SU-DHL-6 (cell line): Measurements from ENCODE around the gene RBM44.
"Not testable (repeated sequence)": the region's sequence is repeated elsewhere in the genome, so short reads cannot be mapped to it uniquely, and the experiment has no call there.

ENCODE experiments used
- H2AFZ ChIP-seq: fragments of 200-600 bp; sonication (generic); 2 replicates; pipeline ENCODE4 v1.6.1; 2014; ENCODE audit warnings: low read depth, mild to moderate bottlenecking, moderate library complexity, mixed read lengths, antibody characterized with exemption, low read length; ENCODE audit not compliant: severe bottlenecking
- H3F3A ChIP-seq: fragments of 200-600 bp; shearing (Covaris generic); 2 replicates; pipeline ENCODE4 v1.6.0; 2016; ENCODE audit warnings: antibody characterized with exemption, mild to moderate bottlenecking; ENCODE audit not compliant: insufficient read depth
- H3K27ac ChIP-seq: fragments of 200-600 bp; sonication (generic); 2 replicates; pipeline ENCODE4 v1.5.1; 2016; ENCODE audit warnings: low read depth, mild to moderate bottlenecking, low read length, moderate library complexity, mixed read lengths
- H3K27me3 ChIP-seq: fragments of 200-600 bp; sonication (generic), shearing (Covaris generic); 2 replicates; pipeline ENCODE4 v1.6.0; 2014; ENCODE audit warnings: mild to moderate bottlenecking, low read length
- H3K36me3 ChIP-seq: fragments of 200-600 bp; sonication (generic); 2 replicates; pipeline ENCODE4 v1.6.1; 2014; ENCODE audit warnings: mild to moderate bottlenecking, low read length, mixed read lengths
- H3K4me2 ChIP-seq: fragments of 300-600, 200-600 bp; shearing (Covaris generic), sonication (generic); 2 replicates; pipeline ENCODE4 v1.6.0; 2014; ENCODE audit warnings: low read length, low read depth, mild to moderate bottlenecking; ENCODE audit not compliant: poor library complexity, severe bottlenecking
- H3K4me3 ChIP-seq: fragments of 200-600 bp; sonication (generic); 2 replicates; pipeline ENCODE4 v1.5.1; 2014; ENCODE audit warnings: antibody characterized with exemption, low read length, mild to moderate bottlenecking, mixed read lengths; ENCODE audit not compliant: insufficient read depth, poor library complexity, severe bottlenecking
- H3K79me2 ChIP-seq: fragments of 200-600 bp; sonication (generic); 2 replicates; pipeline ENCODE4 v1.6.1; 2014; ENCODE audit warnings: mild to moderate bottlenecking, low read length, moderate library complexity; ENCODE audit not compliant: insufficient read depth
- H3K9ac ChIP-seq: fragments of 200-600 bp; sonication (generic); 2 replicates; pipeline ENCODE4 v1.7.0; 2014; ENCODE audit warnings: mild to moderate bottlenecking, low read length
- H3K9me2 ChIP-seq: fragments of 200-600 bp; sonication (generic); replicated peaks from 2 replicates; pipeline ENCODE4 v1.6.1; 2014; ENCODE audit warnings: low read length; ENCODE audit not compliant: insufficient read depth
- H3K9me3 ChIP-seq: fragments of 200-600 bp; sonication (generic); 2 replicates; pipeline ENCODE4 v1.6.1; 2014; ENCODE audit warnings: low read length, mixed read lengths; ENCODE audit not compliant: insufficient read depth
- H4K20me1 ChIP-seq: fragments of 200-600 bp; sonication (generic); 2 replicates; pipeline ENCODE4 v1.6.1; 2014; ENCODE audit warnings: low read depth, mild to moderate bottlenecking, antibody characterized with exemption, low read length, moderate library complexity, mixed read lengths
- EZH2phosphoT487 ChIP-seq: fragments of 200-600 bp; sonication (generic), shearing (Covaris generic); conservative IDR thresholded peaks from 2 replicates; pipeline ENCODE4 v1.6.1; 2018; ENCODE audit warnings: mild to moderate bottlenecking, antibody characterized with exemption, low read length, moderate library complexity, mixed read lengths
- TF ChIP-seq, protein P1 (sequence below): fragments of 200-600 bp; sonication (generic); IDR thresholded peaks from one replicate; pipeline ENCODE4 v1.5.1; 2017; ENCODE audit warnings: antibody characterized with exemption, mild to moderate bottlenecking, low read length, moderate library complexity; ENCODE audit not compliant: insufficient read depth, poor library complexity, severe bottlenecking

RBM44 gene

DNA sequence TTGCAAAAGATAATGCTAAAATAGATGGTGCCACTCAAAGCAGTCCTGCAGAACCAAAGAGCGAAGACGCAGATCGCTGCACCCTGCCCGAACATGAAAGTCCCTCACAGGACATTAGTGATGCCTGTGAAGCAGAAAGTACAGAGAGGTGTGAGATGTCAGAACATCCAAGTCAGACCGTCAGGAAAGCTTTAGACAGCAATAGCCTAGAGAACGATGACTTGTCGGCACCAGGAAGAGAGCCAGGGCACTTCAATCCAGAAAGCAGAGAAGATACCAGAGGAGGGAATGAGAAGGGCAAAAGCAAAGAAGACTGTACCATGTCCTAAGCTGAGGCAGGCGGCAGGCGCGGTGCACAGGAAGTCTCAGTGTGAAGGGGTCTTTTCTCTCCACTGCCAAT is 34.8 kb upstream of the RBM44 start:
- H3K36me3 ChIP-seq: no peaks in the 10 kb centered on the region
- no peaks in the 10 kb centered on the region for H3K9me3 ChIP-seq
- H3K4me3 ChIP-seq: no peak overlapping the region
- no peaks in the 10 kb centered on the region for H3K9me2 ChIP-seq
- H2AFZ ChIP-seq: no peak overlapping the region
- H3K9ac ChIP-seq: no peak overlapping the region
- no peaks in the 10 kb centered on the region for H3K79me2 ChIP-seq
- H3K27me3 ChIP-seq: no peaks in the 10 kb centered on the region
- no peak overlapping the region for H3K27ac ChIP-seq
- no peaks in the 10 kb centered on the region for H3F3A ChIP-seq
- no peaks in the 10 kb centered on the region for H4K20me1 ChIP-seq
- no peak overlapping the region for H3K4me2 ChIP-seq
- TF ChIP-seq, protein P1, sequence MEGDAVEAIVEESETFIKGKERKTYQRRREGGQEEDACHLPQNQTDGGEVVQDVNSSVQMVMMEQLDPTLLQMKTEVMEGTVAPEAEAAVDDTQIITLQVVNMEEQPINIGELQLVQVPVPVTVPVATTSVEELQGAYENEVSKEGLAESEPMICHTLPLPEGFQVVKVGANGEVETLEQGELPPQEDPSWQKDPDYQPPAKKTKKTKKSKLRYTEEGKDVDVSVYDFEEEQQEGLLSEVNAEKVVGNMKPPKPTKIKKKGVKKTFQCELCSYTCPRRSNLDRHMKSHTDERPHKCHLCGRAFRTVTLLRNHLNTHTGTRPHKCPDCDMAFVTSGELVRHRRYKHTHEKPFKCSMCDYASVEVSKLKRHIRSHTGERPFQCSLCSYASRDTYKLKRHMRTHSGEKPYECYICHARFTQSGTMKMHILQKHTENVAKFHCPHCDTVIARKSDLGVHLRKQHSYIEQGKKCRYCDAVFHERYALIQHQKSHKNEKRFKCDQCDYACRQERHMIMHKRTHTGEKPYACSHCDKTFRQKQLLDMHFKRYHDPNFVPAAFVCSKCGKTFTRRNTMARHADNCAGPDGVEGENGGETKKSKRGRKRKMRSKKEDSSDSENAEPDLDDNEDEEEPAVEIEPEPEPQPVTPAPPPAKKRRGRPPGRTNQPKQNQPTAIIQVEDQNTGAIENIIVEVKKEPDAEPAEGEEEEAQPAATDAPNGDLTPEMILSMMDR: no peak
- no peak for TF ChIP-seq EZH2phosphoT487

DNA sequence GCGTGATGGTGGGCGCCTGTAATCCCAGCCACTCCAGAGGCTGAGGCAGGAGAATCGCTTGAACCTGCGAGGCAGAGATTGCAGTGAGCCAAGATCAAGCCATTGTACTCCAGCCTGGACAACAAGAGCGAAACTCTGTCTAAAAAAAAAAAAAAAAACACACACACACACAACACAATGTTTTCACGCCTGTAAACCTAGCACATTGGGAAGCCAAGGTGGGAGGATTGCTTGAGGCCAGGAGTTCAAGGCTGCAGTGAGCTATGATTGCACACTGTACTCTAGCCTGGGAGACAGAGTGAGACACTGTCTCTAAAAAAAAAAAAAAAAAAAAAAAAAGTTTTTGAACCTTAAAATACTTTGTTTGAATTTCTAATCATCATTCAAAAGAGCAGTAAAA is 33.5 kb upstream of the RBM44 start:
- not testable (repeated sequence) for H3K36me3 ChIP-seq, H3K4me3 ChIP-seq, H4K20me1 ChIP-seq, H3K79me2 ChIP-seq, H3K27ac ChIP-seq, H3K9ac ChIP-seq, H3K27me3 ChIP-seq, H3F3A ChIP-seq, H2AFZ ChIP-seq, H3K9me3 ChIP-seq, H3K4me2 ChIP-seq, H3K9me2 ChIP-seq

DNA sequence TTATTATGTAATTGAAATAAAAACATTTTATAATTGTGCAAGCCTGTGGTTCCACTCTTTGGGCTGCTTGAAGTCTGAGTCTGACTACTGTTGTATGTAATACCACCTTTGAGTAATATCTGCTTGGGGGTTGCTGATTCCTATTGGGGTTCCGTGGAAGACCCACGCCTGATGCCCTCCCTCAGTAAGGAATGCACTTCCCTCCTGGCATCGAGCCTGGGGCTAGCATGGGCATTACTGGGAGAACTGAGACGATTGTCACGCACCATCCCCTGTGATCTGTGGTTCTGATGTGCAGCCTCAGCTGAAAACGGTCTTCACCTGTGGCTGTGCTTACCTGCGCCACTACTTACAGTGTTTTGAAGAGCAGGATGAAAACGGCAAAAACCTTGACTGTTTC is 32.7 kb upstream of the RBM44 start:
- H3K36me3 ChIP-seq: no peaks in the 10 kb centered on the region
- H3K27me3 ChIP-seq: no peaks in the 10 kb centered on the region
- H4K20me1 ChIP-seq: no peaks in the 10 kb centered on the region
- no peak overlapping the region for H3K4me3 ChIP-seq
- H3K9me2 ChIP-seq: no peaks in the 10 kb centered on the region
- no peak overlapping the region for H3K9ac ChIP-seq
- H3K4me2 ChIP-seq: no peak overlapping the region
- no peaks in the 10 kb centered on the region for H3F3A ChIP-seq
- TF ChIP-seq, protein P1: no peak
- no peak for TF ChIP-seq EZH2phosphoT487
- no peak overlapping the region for H3K27ac ChIP-seq
- no peaks in the 10 kb centered on the region for H3K9me3 ChIP-seq
- no peak overlapping the region for H2AFZ ChIP-seq
- H3K79me2 ChIP-seq: no peaks in the 10 kb centered on the region

DNA sequence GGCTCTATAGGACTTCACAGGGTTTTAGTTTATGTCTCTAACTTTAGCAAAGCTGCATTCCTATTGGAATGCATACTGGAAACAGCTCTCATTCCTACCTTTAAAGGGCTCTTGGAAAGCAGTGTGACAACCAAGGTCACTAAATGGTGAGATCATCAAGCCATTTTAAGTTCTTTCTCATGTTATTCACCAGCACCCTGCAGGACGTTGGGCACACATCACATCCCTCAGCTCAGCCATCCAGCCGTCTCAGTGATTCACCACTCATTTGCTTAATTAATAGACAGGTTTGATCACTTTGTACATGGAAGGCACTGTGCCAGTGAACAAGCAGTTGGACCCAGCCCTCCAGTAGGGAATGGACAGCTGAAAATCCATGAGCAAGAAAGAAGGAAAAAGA is 32.2 kb upstream of the RBM44 start:
- Histone ChIP-seq H3K36me3 (no peaks in the 10 kb centered on the region), H3K9me3 (no peaks in the 10 kb centered on the region), H3K4me2 (no peak overlapping the region), H3K79me2 (no peaks in the 10 kb centered on the region), H3K4me3 (no peak overlapping the region), H3F3A (no peaks in the 10 kb centered on the region), H3K27ac (no peak overlapping the region), H3K9me2 (no peaks in the 10 kb centered on the region), H3K9ac (no peak overlapping the region), H4K20me1 (no peaks in the 10 kb centered on the region), H3K27me3 (no peaks in the 10 kb centered on the region), H2AFZ (no peak overlapping the region)
- no peak for TF ChIP-seq EZH2phosphoT487
- TF ChIP-seq, protein P1: no peak
